ENCODE data around the gene MYO9B.

GRCh38 chr19:17178291-17178690, 102.7 kb downstream of the MYO9B start:
- TF ChIP-seq ATF3 (CRISPR knock-in tag; conservative IDR thresholded peaks at IDR 0.05) (no peak), ATF1 (CRISPR knock-in tag; IDR thresholded peaks at IDR 0.05) (no peak), E2F5 (CRISPR knock-in tag; IDR thresholded peaks at IDR 0.05) (no peak), SMAD3 (CRISPR knock-in tag; IDR thresholded peaks at IDR 0.05; ENCODE audit: borderline replicate concordance) (no peak), IRF2 (CRISPR knock-in tag; IDR thresholded peaks at IDR 0.05; ENCODE audit: borderline replicate concordance, low read depth) (no peak), ZBTB21 (CRISPR knock-in tag; IDR thresholded peaks at IDR 0.05; ENCODE audit: borderline replicate concordance) (no peak), NR2C2 (CRISPR knock-in tag; IDR thresholded peaks at IDR 0.05) (no peak), JUN (CRISPR knock-in tag; IDR thresholded peaks at IDR 0.05) (no peak)
- TF ChIP-seq, protein P1, sequence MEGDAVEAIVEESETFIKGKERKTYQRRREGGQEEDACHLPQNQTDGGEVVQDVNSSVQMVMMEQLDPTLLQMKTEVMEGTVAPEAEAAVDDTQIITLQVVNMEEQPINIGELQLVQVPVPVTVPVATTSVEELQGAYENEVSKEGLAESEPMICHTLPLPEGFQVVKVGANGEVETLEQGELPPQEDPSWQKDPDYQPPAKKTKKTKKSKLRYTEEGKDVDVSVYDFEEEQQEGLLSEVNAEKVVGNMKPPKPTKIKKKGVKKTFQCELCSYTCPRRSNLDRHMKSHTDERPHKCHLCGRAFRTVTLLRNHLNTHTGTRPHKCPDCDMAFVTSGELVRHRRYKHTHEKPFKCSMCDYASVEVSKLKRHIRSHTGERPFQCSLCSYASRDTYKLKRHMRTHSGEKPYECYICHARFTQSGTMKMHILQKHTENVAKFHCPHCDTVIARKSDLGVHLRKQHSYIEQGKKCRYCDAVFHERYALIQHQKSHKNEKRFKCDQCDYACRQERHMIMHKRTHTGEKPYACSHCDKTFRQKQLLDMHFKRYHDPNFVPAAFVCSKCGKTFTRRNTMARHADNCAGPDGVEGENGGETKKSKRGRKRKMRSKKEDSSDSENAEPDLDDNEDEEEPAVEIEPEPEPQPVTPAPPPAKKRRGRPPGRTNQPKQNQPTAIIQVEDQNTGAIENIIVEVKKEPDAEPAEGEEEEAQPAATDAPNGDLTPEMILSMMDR (IDR thresholded peaks at IDR 0.05) = no peak
- TF ChIP-seq, protein P2, sequence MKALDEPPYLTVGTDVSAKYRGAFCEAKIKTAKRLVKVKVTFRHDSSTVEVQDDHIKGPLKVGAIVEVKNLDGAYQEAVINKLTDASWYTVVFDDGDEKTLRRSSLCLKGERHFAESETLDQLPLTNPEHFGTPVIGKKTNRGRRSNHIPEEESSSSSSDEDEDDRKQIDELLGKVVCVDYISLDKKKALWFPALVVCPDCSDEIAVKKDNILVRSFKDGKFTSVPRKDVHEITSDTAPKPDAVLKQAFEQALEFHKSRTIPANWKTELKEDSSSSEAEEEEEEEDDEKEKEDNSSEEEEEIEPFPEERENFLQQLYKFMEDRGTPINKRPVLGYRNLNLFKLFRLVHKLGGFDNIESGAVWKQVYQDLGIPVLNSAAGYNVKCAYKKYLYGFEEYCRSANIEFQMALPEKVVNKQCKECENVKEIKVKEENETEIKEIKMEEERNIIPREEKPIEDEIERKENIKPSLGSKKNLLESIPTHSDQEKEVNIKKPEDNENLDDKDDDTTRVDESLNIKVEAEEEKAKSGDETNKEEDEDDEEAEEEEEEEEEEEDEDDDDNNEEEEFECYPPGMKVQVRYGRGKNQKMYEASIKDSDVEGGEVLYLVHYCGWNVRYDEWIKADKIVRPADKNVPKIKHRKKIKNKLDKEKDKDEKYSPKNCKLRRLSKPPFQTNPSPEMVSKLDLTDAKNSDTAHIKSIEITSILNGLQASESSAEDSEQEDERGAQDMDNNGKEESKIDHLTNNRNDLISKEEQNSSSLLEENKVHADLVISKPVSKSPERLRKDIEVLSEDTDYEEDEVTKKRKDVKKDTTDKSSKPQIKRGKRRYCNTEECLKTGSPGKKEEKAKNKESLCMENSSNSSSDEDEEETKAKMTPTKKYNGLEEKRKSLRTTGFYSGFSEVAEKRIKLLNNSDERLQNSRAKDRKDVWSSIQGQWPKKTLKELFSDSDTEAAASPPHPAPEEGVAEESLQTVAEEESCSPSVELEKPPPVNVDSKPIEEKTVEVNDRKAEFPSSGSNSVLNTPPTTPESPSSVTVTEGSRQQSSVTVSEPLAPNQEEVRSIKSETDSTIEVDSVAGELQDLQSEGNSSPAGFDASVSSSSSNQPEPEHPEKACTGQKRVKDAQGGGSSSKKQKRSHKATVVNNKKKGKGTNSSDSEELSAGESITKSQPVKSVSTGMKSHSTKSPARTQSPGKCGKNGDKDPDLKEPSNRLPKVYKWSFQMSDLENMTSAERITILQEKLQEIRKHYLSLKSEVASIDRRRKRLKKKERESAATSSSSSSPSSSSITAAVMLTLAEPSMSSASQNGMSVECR (CRISPR knock-in tag; IDR thresholded peaks at IDR 0.05; ENCODE audit: borderline replicate concordance) = no peak
